ENCODE data around the gene ANO8.

GRCh38 chr19:17306285-17306714 lies 28.4 kb downstream of the ANO8 start:
- TF ChIP-seq, protein P1, sequence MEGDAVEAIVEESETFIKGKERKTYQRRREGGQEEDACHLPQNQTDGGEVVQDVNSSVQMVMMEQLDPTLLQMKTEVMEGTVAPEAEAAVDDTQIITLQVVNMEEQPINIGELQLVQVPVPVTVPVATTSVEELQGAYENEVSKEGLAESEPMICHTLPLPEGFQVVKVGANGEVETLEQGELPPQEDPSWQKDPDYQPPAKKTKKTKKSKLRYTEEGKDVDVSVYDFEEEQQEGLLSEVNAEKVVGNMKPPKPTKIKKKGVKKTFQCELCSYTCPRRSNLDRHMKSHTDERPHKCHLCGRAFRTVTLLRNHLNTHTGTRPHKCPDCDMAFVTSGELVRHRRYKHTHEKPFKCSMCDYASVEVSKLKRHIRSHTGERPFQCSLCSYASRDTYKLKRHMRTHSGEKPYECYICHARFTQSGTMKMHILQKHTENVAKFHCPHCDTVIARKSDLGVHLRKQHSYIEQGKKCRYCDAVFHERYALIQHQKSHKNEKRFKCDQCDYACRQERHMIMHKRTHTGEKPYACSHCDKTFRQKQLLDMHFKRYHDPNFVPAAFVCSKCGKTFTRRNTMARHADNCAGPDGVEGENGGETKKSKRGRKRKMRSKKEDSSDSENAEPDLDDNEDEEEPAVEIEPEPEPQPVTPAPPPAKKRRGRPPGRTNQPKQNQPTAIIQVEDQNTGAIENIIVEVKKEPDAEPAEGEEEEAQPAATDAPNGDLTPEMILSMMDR (IDR thresholded peaks at IDR 0.05) = no peak
- no peak for TF ChIP-seq POLR2A (IDR thresholded peaks at IDR 0.05)
